Measurements from ENCODE around the gene GSE1.
"Not testable (repeated sequence)": the region's sequence is repeated elsewhere in the genome, so short reads cannot be mapped to it uniquely, and the experiment has no call there.

The GSE1 gene

DNA sequence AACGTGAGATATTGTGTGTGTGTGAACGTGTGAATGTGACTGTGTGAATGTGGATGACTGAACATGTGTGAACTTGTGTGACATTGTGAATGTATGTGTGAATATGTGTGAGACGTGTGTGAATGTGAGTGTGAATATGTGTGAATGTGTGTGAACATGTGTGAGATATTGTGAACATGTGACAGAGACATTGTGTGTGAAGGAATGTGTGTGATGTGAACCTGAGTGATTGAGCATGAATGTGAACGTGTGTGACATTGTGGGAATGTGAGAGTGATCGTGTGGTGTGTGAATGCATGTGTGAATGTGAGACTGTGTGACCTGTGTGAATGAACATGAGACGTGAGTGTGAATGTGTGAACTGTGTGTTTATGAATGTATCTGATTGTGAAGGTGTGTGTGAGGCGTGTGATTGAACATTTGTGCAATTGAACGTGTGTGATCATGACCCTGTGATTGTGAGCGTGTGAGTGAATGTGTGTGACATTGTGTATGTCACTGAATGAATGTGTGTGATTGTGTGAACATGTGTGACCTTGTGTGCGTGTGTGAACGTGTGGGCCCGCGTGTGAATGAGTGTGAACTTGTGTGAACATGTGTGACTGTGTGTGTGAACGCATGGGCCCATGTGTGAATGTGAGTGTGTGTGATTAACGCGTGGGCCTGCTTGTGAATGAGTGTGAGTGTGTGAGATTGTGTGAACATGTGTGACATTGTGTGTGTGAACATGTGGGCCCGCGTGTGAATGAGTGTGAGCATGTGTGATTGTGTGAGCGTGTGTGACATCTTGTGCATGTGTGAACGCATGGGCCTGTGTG, 23.2 kb upstream of the GSE1 start:
- H3K4me3 ChIP-seq (ENCODE audit: control insufficient read depth, low read depth, low read length), result no peak overlapping the region
- no peak for DNase-seq (ENCODE audit: low read depth)
- TF ChIP-seq, protein P1, sequence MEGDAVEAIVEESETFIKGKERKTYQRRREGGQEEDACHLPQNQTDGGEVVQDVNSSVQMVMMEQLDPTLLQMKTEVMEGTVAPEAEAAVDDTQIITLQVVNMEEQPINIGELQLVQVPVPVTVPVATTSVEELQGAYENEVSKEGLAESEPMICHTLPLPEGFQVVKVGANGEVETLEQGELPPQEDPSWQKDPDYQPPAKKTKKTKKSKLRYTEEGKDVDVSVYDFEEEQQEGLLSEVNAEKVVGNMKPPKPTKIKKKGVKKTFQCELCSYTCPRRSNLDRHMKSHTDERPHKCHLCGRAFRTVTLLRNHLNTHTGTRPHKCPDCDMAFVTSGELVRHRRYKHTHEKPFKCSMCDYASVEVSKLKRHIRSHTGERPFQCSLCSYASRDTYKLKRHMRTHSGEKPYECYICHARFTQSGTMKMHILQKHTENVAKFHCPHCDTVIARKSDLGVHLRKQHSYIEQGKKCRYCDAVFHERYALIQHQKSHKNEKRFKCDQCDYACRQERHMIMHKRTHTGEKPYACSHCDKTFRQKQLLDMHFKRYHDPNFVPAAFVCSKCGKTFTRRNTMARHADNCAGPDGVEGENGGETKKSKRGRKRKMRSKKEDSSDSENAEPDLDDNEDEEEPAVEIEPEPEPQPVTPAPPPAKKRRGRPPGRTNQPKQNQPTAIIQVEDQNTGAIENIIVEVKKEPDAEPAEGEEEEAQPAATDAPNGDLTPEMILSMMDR (IDR thresholded peaks at IDR 0.05; ENCODE audit: control insufficient read depth, insufficient read depth, low read depth, low read length, missing control alignments), result no peak

DNA sequence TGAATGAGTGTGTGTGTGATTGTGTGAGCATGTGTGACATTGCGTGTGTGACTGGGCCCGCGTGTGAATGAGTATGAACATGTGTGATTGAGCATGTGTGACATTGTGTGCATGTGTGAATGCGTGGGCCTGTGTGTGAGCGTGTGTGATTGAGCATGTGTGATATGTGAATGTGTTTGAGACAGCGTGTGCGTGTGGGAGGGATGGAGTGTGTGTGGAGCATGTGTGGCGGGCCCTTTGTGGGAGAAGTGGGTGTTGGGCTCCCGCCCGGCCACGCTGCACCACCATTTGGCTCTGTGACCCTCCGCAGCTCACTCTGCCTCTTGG, 22.7 kb upstream of the GSE1 start:
- H3K4me3 ChIP-seq (ENCODE audit: control insufficient read depth, low read depth, low read length), result no peak overlapping the region
- no peak for DNase-seq (ENCODE audit: low read depth)
- TF ChIP-seq, protein P1 (IDR thresholded peaks at IDR 0.05; ENCODE audit: control insufficient read depth, insufficient read depth, low read depth, low read length, missing control alignments), result no peak

DNA sequence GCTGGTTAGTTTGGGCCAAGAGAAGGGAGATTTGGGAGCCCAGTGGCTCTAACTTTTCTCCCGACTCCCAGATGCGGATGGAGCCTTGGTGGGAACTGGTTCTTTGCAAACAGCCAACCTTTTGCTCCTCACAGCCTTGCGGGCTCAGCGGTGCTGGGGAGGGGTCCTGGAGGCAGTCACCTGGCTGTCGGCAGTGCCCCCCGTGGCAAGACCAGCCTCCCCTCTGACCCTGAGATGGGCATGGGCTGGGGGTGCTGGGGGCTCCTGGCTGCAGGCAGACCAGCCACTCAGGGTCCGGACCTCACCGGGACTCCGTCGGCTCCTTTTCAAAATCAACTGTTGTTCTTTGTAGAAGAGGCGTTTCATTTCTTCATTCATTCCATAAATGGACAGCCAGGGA, 21.7 kb upstream of the GSE1 start:
- no peak overlapping the region for H3K4me3 ChIP-seq (ENCODE audit: control insufficient read depth, low read depth, low read length)
- no peak for DNase-seq (ENCODE audit: low read depth)
- TF ChIP-seq, protein P1 (IDR thresholded peaks at IDR 0.05; ENCODE audit: control insufficient read depth, insufficient read depth, low read depth, low read length, missing control alignments), result no peak

DNA sequence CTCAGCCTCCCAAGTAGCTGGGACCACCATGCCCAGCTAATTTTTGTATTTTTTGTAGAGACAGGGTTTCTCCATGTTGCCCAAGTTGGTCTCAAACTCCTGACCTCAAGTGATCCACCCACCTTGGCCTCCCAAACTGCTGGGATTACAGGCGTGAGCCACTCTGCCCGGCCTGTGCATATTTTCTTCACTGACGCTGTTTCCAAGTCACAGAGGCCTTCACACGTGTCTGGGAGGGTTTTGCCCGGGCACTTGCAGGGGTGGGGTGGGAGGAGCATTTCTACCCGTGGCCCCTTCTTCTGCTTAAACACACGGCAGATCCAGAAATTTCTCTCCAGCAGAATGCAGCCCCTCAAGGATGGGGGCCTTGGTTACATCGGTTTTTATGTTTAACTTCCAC, 20.8 kb upstream of the GSE1 start:
- not testable (repeated sequence) for H3K4me3 ChIP-seq (ENCODE audit: control insufficient read depth, low read depth, low read length); DNase-seq (ENCODE audit: low read depth)

DNA sequence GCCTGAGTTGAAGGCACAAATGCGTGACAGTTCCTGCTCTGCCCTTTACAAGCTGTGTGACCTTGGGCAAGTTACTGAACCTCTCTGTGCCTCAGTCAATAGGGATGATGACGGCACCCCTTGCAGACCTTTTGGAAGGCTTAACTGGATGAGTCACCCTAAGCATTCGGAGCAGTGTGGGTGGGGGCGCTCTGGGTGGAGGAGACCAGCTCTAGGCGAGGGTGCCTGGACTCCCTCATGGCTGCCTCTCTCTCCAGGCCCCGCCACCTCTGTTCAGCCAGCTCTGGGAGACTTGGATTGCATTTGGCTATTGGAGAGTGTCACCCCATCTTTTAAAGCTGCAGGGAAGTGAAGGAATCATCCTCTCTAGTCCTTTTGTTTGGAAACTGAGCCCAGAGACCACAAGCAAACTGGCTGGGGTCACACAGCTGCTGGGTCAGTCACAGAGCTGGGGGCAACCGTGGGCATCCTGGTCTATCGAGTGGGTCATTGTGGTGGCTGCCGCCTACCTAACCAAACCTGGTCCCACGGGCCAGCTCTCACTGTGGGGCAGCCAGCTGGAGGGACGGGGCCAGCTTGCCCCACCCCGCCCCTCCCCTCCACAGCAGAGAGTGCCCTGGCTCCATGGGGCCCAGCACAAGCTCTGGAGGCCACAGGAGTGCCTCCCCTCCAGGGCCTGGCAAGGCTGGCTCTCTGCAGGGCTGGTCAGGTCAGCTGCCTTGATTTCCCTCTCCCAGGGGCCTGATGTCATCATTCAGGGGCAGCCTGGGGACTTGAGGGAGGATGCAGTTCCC, 20.2 kb upstream of the GSE1 start:
- no peak for DNase-seq (ENCODE audit: low read depth)
- TF ChIP-seq, protein P1 (IDR thresholded peaks at IDR 0.05; ENCODE audit: control insufficient read depth, insufficient read depth, low read depth, low read length, missing control alignments), result no peak
- H3K4me3 ChIP-seq (ENCODE audit: control insufficient read depth, low read depth, low read length), result no peak overlapping the region

DNA sequence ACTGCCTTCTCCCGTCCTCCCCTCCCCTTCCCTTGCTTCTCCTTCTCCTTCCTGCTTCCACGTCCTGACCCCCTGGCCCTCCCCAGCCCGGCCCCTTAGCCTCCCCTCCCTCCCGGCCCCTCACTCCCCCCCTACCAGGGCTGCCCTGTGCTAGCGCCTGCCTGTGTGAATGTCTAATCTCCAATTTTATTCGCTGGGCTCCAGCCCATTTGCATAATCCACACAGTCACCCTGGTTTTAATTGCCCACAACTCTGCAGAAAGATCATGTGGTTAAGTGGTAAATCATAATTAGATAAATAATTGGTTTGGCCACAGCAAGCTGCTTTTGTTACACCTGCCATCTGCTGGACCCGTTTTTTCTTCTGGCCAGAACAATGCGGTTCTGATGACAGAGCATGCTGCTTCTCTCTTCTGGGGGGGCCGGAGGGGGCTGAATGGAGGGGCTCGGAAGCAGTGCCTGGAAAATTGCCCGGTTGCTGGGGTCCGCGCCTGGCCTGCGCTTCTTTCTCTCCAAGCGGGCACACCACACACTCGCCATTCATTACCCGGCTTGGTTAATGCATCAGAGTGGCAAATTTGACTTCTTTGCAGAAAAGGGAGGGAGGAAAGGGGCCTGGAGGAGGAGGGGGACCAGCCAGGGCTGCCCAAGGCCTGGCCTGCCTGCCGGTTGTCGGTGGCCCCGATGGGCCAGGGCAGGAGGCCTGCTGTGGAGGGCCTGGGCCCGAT, 19.5 kb upstream of the GSE1 start:
- TF ChIP-seq, protein P1 (IDR thresholded peaks at IDR 0.05; ENCODE audit: control insufficient read depth, insufficient read depth, low read depth, low read length, missing control alignments), result no peak
- DNase-seq (ENCODE audit: low read depth), result no peak
- no peak overlapping the region for H3K4me3 ChIP-seq (ENCODE audit: control insufficient read depth, low read depth, low read length)
